Hypothalamus (tissue), 51 donors: ENCODE results near the gene CR1L.
"Not testable (repeated sequence)": the region's sequence is repeated elsewhere in the genome, so short reads cannot be mapped to it uniquely, and the experiment has no call there.

Source experiments
- DNase-seq, 51 donors: peaks; one replicate each; lab custom pipeline; 2025; lab: John Stamatoyannopoulos, UW

CR1L gene

DNA sequence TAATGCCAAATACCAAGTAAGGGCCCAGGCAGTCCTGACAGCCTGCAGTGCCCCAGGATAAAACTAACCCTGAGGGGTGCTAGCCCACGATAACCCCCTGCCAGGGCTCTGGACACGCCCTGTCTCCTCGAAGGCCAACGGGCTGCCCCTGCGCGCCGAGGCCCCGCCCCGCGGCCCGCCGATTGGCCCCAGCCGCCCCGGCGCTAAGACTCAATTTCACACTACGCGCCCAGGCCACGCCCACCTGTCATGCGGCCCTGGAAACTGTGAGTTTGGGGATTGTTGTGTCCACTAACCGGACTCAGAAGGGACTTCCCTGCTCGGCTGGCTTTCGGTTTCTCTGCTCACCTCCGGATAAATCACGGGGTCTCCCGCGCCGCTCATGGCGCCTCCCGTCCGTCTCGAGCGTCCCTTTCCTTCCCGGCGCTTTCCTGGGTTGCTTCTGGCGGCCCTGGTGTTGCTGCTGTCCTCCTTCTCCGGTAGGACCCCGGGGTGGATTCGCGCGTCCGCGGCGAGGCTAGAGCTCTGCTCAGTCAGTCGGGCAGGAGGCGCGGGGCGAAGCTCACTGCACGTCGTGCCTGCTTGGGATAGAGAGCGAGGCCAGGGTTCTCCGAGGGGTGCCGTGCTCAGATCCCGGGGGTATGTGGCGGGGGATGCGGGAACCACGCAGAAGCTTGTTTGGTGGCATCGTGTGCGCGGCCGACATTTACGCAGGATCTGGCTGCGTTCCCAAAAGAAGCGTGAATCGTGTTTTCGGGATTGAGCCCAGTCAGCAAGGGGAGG lies at the start of gene CR1L:
TSS of gene CR1L (plus strand) at position 282 of the 783 bp plus-strand sequence. CDS start at position 383, 101 bp downstream.
- peak in 47 of 51 donors; percentile 4 to 84 (median 48) for DNase-seq

- no peak for DNase-seq
Observed at GRCh38 chr1:207603777-207604176, 41.2 kb upstream of the CR1L start.

- no peak for DNase-seq
Observed at GRCh38 chr1:207605444-207606361, 39.2 kb upstream of the CR1L start.

GRCh38 chr1:207606362-207606755 lies 38.6 kb upstream of the CR1L start:
- no peak for DNase-seq

- no peak for DNase-seq
Observed at GRCh38 chr1:207612762-207613161, 32.2 kb upstream of the CR1L start.

DNA sequence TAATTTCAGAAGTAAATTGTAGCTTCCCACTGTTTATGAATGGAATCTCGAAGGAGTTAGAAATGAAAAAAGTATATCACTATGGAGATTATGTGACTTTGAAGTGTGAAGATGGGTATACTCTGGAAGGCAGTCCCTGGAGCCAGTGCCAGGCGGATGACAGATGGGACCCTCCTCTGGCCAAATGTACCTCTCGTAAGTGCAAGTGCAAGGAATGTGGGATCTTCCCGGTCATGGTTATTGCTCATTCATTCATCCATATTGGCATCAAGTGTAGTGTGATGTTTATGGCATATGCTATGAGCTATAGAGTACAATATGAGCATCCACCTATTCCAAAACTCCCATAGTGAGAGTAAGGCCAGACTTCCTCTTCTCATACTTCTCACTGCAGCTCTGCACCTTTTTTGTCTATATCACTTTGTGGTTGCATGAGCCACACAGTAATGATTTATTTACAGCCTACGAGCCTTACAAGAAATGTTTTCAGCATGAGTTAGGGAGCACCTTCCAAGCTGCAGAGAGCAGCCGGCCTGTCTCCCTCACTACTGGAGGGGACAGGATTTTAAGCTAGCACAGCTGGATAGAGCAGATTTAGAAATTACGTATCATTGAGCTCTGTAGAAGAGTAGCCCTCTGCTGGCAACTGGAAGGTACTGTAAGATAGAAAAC lies 24.9 kb upstream of the CR1L start:
- DNase-seq, result peak in 10 of 51 donors; percentile 1 to 62 (median 8)

DNA sequence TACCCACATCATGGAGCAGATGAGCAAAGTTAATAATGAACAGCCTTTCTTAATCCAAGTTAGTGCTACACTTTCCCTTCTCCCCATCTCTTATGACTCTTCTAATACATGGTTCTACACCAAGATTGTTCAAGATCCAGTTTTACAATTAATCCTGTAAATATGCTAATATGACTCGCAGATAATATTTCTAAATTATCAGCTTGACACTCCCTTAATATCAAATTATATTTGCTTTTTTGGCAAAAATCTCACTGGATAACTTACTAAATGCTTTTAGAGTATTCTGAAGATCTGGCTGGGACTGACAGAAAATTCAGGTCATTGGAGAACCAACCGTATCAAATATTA lies 24.4 kb upstream of the CR1L start:
- DNase-seq, result no peak

- DNase-seq, result not testable (repeated sequence)
Observed at GRCh38 chr1:207625504-207626071, 19.3 kb upstream of the CR1L start.

- DNase-seq, result no peak
Observed at GRCh38 chr1:207626972-207627337, 18.0 kb upstream of the CR1L start.

DNA sequence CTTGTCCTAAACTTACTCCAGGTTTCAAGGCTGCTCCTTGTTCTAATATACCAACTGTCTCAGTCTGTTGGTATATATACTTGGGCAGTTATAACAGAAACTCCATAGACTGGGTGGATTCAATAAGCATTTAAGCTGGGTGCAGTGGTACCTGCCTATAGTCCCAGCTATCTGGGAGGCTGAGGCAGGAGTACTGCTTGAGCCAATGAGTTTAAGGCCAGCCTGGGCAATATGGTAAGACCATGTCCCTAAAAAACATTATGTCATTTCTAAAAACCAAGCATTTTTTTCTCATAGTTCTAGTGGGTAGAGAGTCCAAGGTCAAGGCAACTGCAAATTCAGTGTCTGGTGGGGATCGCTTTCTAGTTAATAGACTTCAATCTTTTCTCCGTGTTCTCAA lies 17.4 kb upstream of the CR1L start:
- no peak for DNase-seq

DNA sequence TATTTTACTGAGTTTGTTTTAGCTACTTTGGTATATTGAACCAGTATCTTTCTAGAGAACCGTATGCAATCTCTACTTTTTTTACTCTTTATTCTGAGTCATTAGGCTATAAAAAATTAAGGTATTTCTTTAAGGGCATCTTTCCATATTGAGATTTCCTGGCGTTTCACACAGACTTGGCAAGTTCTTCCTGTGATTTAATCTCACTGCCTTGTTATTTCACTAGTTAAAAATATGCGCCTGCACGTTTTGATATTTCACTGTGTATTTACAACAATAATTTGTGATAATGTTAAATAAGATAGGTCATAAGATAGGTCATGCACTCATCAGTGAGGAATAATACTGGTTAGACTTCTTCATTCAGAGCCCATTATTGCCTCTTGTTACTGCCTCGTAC lies 16.2 kb upstream of the CR1L start:
- DNase-seq, result no peak

DNA sequence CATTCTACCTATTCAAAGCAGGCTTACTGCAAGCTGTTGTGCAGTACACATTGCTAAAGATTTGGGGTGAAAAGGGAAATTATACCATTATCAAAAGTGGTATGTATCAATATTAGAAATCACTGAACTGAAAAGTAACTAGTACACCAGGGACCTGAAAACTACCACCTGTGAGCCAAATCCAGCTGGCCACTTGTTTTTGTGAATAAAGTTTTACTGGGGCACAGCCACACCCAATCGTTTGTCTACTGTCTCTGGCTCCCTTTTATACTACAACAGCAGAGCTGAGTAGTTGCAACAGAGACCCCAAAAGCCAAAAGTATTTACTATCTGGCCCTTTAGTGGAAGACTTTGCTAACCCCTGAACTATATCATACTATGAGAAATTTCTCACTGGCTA lies 13.8 kb upstream of the CR1L start:
- DNase-seq, result no peak

DNA sequence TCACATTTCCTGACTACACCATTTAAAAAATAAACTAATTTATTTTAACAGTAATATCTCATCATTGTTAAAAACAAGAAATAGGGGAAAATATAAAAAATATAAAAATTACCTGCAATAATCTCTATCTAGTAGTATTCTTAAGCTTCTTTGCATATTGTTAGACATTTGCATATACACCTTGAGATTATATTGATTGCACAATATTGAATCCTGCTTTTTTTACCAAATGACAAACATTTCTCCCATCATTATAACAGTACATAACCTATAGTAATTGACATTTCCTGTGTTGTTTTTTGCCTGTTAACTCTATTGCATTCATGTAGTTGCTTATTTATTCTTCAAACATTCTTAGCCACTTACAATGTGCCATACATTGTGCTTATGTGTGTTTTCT lies 11.7 kb upstream of the CR1L start:
- no peak for DNase-seq

GRCh38 chr1:207633699-207634289 lies 11.1 kb upstream of the CR1L start:
- DNase-seq, result not testable (repeated sequence)

DNA sequence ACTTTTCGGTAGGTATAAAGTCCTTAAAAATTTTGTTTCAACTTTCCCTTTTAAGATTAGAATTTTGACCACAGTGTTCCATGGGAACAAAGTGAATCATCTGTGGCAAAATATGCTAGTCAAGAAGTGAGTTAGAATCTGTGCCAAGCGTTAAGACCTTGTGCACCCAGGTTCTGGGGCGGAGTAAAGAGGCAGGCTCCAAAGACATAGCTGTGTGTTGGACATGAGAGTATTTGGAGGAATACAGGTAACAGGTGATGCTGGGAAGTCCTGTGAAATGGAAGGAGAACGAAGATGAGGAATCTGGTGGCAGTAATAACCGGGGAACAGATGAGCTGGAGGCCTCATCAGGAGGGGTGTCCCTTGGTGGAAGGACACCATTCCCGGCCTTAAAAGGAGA lies 10.6 kb upstream of the CR1L start:
- DNase-seq, result not testable (repeated sequence)

GRCh38 chr1:207635569-207636186 lies 9.3 kb upstream of the CR1L start:
- DNase-seq, result not testable (repeated sequence)

- peak in 24 of 51 donors; percentile 1 to 61 (median 23) for DNase-seq
Observed at GRCh38 chr1:207638487-207639145, 6.3 kb upstream of the CR1L start.

- DNase-seq, result not testable (repeated sequence)
Observed at GRCh38 chr1:207639362-207639761, 5.6 kb upstream of the CR1L start.

DNA sequence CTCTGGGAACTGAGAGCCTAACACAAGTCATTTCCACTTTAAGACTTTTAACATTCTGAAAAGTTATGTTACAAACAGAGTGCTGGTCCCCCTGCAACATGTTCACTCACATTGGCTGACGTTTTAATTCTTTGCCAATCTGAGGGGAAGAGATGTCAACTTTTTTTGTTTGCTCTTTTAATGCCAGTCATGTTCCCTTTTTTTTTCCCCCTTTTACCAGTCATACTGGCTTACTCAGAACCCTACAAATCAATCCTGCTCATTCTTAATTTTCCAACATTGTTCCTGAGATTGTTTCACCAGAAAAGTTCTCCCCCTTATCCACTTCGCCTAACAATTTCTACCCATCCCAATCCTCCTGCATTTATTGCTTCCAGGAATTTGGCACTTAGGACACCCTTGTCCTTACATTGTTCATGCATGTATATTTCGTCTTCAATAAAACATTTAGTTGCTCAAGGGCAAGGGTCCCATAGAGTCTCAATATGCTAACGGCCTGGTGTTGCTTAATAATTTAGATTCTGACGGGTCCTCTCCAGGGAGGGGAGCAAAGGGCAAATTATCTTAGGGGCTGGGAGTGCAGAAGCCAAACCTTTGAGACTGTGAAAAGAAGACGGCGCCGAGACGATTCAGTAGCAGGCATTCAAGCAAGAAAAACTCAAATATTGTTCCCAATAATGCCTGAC lies 624 bp upstream of the CR1L start:
- peak in 1 of 51 donors; percentile 38 for DNase-seq
